Hematopoietic multipotent progenitor cell treated with erythropoietin and hydrocortisone succinate and interleukin-3 and kit ligand, for 6 days (in vitro differentiated cells): ENCODE results near the gene NTN4.
"Not testable (repeated sequence)": the region's sequence is repeated elsewhere in the genome, so short reads cannot be mapped to it uniquely, and the experiment has no call there.

Experiments used
- DNase-seq: peaks from one replicate; pipeline ENCODE4 v3.0.0-alpha.2; 2015

Gene NTN4

DNA sequence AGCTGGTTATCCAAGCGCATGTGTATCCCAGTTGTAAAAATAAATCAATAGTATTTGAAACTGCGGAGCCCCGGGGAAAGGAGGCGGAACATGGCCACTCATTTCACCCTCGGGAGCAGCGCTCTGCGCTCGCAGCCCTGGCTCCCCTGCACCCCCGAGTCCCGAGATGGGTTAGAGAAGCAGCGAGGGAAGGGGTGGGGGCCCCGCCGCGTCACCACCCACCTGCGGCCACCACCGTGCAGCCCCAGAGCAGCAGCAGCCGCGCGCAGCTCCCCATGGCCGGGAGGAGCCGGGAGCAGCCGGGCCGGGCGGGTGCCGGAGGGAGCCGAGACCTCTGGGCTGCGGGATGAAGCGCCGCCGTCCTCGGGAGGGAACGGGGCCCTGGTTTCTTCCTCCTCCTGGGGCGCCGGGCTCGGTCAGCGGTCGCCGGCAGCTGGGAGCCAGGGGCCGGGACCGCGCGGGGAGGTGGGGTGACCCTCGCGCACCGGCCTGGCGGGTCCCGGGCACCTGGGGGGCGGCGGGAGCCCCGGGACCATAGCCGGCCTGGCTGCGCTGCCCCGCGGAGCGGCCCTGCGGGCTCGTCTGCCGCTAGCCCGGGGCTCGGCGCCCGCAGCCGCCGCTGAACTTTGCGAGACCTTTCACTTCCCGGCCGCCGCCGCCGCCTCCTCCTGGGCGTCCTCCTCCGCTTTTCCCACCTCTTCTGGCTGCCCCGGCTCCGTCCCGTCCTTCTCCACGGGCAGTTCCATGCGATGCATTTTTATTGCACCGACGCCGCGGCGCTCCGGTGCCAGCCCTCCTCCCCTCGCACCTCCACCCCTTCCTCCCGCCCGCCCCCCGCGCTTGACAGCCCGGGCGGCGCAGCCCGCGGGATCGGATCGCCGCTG lies at the start of gene NTN4:
TSS of gene NTN4 (minus strand) at position 732 of the 884 bp plus-strand sequence. CDS start at position 277, 455 bp downstream.
- peak; percentile 15 for DNase-seq

- DNase-seq = peak; percentile 18
These were observed 47.6 kb upstream of the NTN4 start for GRCh38 chr12:95838125-95838524.

GRCh38 chr12:95837240-95838038 lies 46.9 kb upstream of the NTN4 start:
- no peak for DNase-seq

GRCh38 chr12:95836630-95837239 lies 46.2 kb upstream of the NTN4 start:
- no peak for DNase-seq

DNA sequence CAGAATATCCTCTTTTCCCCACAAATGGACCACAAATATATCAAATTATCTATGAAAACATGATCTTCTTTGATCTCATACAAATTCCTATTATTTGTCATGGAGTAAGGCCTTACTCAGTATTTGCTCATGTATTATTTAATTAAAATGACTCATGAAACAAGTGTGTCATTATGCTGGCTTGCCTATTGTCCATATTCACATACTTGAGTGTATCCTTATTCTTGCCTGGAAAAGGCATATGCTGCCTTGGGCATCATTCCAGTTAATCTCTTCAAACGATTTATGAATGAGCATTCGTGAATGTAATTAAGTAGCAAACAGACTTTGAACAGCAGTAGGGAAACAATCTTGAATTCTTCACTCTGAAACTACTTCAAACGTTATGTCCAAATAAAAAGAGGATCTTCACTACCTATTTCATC lies 45.6 kb upstream of the NTN4 start:
- no peak for DNase-seq

- no peak for DNase-seq
These were observed 44.0 kb upstream of the NTN4 start for GRCh38 chr12:95834572-95834971.

- DNase-seq = no peak
These were observed 39.9 kb upstream of the NTN4 start for GRCh38 chr12:95830335-95831089.

- no peak for DNase-seq
These were observed 38.8 kb upstream of the NTN4 start for GRCh38 chr12:95829395-95829794.

GRCh38 chr12:95820096-95820703 lies 29.6 kb upstream of the NTN4 start:
- DNase-seq = peak; percentile 62

GRCh38 chr12:95815632-95816212 lies 25.2 kb upstream of the NTN4 start:
- DNase-seq = peak; percentile 45

DNA sequence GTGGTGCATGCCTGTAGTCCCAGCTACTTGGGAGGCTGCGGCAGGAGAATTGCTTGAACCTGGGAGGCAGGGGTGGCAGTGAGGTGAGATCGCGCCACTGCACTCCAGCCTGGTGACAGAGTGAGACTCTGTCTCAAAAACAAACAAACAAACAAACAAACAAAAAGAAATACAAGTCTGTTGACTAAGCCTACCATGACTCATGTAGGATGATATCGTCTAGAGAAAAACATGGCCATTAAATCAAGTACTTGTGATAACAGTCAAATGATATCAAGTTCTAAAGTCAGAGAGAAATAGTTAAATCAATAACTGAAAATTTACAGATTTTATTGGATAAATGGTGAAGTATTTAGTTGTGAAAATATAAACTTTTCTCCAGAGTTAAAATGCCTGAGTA lies 21.6 kb upstream of the NTN4 start:
- DNase-seq = not testable (repeated sequence)

- DNase-seq = no peak
These were observed 19.8 kb upstream of the NTN4 start for GRCh38 chr12:95810411-95810810.

- DNase-seq = no peak
These were observed 18.6 kb upstream of the NTN4 start for GRCh38 chr12:95809000-95809680.

DNA sequence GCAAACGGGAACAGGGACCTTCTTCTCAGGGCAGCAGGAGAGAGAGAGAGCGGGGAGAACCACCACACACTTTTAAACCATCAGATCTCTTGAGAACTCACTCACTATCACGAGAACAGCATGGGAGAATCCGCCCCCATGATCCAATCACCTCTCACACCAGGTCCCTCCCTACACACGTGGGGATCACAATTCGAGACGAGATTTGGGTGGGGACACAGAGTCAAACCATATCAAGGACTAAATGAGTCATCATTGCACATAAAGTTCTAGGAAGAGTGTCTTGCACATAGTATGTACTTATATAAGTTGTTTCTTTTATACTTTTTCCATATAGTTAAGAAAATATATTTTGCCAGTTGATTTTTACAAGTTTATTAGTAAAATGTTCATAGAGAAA lies 17.6 kb upstream of the NTN4 start:
- no peak for DNase-seq

DNA sequence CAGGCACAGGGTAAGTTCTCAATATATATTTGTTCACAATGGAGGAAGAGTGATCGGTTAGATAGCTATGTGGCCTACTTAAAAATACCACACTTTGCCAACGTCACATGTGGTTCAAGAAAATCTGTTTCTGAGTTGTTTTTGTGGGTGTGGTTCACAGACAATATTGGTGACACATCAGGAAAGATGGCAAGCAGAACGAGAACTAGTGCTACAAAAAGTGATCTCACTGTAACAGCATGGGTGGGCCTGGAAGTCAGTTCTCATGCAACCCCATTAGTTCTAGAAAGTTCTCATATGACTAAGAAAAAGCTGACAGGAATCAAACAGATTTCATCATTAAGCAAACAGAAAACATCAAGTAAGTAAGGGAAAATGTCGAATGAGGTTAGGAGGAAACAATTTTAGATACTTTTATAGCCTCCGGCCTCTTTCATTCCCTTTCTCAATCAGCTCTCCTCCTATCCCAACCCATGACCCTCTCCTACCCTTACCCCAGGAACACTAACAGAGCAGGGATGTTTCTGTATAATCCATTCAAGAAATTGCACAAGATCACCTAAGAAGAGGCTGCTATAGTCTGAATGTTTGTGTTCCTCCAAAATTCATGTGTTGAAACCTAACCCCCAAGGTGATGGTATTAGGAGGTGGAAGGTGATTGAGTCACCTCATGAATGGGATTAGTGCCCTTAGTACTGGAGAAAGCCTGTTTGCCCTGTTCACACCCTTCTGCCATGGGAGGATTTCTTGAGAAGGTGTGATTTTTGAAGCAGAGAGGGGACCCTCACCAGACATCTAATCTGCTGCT lies 15.5 kb upstream of the NTN4 start:
- DNase-seq = no peak

DNA sequence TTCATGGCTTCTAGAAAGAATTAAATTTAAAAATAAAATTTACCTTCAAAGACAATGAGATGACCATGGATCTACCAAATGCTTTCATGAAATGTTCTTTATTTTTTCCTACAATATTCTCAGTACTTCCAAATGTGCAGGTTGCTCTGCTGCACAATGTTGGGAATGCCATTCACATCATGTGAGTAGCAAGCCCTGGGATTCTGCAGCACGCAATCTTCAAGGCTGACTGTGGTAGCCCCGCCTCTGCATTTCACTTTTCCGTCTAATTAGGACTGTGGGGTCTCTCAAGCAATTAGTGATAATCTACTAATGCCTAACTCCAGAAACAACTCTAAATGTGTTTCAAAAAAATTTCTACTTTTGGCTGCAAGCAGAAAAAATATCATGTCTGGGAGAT lies 13.7 kb upstream of the NTN4 start:
- DNase-seq = no peak

DNA sequence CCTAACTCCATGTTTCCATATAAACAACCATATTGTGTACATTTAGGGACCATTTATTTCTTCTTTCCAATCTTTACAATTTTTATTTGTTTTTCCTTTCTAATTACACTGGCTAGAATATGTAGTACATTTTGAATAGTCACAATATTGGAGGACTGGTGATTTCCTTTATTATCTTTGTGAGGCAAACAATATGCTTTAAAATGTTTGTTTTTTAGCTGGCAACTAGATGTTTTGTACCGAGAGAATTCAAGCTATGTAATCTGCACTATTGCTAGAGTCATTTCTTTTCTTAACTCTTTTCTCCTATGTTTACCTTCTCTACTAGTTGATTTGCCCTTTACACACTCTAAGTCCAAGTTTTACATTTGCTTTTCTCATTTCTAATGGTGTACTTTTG lies 13.3 kb upstream of the NTN4 start:
- DNase-seq = no peak

GRCh38 chr12:95802482-95803270 lies 12.1 kb upstream of the NTN4 start:
- no peak for DNase-seq

DNA sequence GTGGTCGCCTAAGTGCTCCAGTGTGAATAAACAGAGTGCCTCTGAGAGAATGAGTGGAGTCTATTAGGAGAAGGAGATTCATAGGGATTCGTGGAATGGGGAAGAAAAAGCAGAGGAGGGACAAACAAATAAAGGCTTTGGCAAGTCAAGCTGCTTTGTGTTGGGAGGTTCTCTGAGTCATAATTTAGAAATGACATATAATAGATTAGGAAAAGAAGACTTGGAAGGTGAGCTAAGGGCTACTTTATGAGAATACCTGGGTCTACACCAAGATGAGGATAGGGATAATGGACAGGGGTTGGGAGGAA lies 6.4 kb upstream of the NTN4 start:
- no peak for DNase-seq
